ENCODE data around the gene CCL17. TPM values are rescaled to one million over a fixed set of nuclear protein-coding genes. Genes with fewer than 3 reads are reported as not detected.

The CCL17 gene
- polyA plus RNA-seq, 1 experiment, result not detected

GRCh38 chr16:57358086-57358420, 46.5 kb upstream of the CCL17 start:
- Histone ChIP-seq H3K9me3 (ENCODE audit: control insufficient read depth, insufficient read depth, low read length) (no peaks in the 10 kb centered on the region), H3K27ac (ENCODE audit: low read depth, low read length) (peak overlapping the region; percentile 11), H3K27me3 (ENCODE audit: control insufficient read depth, insufficient read depth, low read length) (peaks cover 54% of the 10 kb centered on the region), H3K4me3 (ENCODE audit: low read depth, low read length) (no peak overlapping the region)
- DNase-seq (ENCODE audit: low read depth, low spot score), result no peak
- CTCF ChIA-PET, result no interaction called here
- POLR2A ChIA-PET, result no interaction called here
- no peak for TF ChIP-seq CTCF (IDR thresholded peaks at IDR 0.05; ENCODE audit: low read depth, low read length)

GRCh38 chr16:57358527-57359095, 46.0 kb upstream of the CCL17 start, which contains the start of gene CCL22:
CCL22 (plus strand) TSS chr16:57358783; CDS start chr16:57358817, 34 bp downstream.
- Histone ChIP-seq H3K27ac (ENCODE audit: low read depth, low read length) (peak within 1 kb of the TSS; percentile 11), H3K9me3 (ENCODE audit: control insufficient read depth, insufficient read depth, low read length) (no peaks in the 10 kb centered on the region), H3K4me3 (ENCODE audit: low read depth, low read length) (no peak within 1 kb of the TSS), H3K27me3 (ENCODE audit: control insufficient read depth, insufficient read depth, low read length) (peaks cover 58% of the 10 kb centered on the region)
- TF ChIP-seq CTCF (IDR thresholded peaks at IDR 0.05; ENCODE audit: low read depth, low read length), result no peak
- DNase-seq (ENCODE audit: low read depth, low spot score), result no peak
- ChIA-PET CTCF (no interaction called here), POLR2A (no interaction called here)

GRCh38 chr16:57360321-57360935, 44.1 kb upstream of the CCL17 start:
- POLR2A ChIA-PET, result no interaction called here
- Histone ChIP-seq H3K4me3 (ENCODE audit: low read depth, low read length) (no peak overlapping the region), H3K27ac (ENCODE audit: low read depth, low read length) (no peak overlapping the region), H3K9me3 (ENCODE audit: control insufficient read depth, insufficient read depth, low read length) (no peaks in the 10 kb centered on the region), H3K27me3 (ENCODE audit: control insufficient read depth, insufficient read depth, low read length) (peaks cover 56% of the 10 kb centered on the region)
- TF ChIP-seq CTCF (IDR thresholded peaks at IDR 0.05; ENCODE audit: low read depth, low read length), result no peak
- CTCF ChIA-PET, result no interaction called here
- no peak for DNase-seq (ENCODE audit: low read depth, low spot score)

- DNase-seq (ENCODE audit: low read depth, low spot score), result no peak
- TF ChIP-seq CTCF (IDR thresholded peaks at IDR 0.05; ENCODE audit: low read depth, low read length), result no peak
- POLR2A ChIA-PET, result no interaction called here
- Histone ChIP-seq H3K27me3 (ENCODE audit: control insufficient read depth, insufficient read depth, low read length) (peaks cover 58% of the 10 kb centered on the region), H3K27ac (ENCODE audit: low read depth, low read length) (no peak overlapping the region), H3K9me3 (ENCODE audit: control insufficient read depth, insufficient read depth, low read length) (no peaks in the 10 kb centered on the region), H3K4me3 (ENCODE audit: low read depth, low read length) (no peak overlapping the region)
- CTCF ChIA-PET, result no interaction called here
Observed at GRCh38 chr16:57361404-57361803, 43.2 kb upstream of the CCL17 start.

- H3K9me3 ChIP-seq (ENCODE audit: control insufficient read depth, insufficient read depth, low read length), result no peaks in the 10 kb centered on the region
- POLR2A ChIA-PET, result no interaction called here
- CTCF ChIA-PET, result no interaction called here
- no peak for TF ChIP-seq CTCF (IDR thresholded peaks at IDR 0.05; ENCODE audit: low read depth, low read length)
- no peak overlapping the region for H3K4me3 ChIP-seq (ENCODE audit: low read depth, low read length)
- DNase-seq (ENCODE audit: low read depth, low spot score), result no peak
- H3K27ac ChIP-seq (ENCODE audit: low read depth, low read length), result no peak overlapping the region
- H3K27me3 ChIP-seq (ENCODE audit: control insufficient read depth, insufficient read depth, low read length), result peaks cover 55% of the 10 kb centered on the region
Observed at GRCh38 chr16:57364143-57364542, 40.4 kb upstream of the CCL17 start.

All from AG04450 (cell line).